DND-41 (cell line): ENCODE measurements around the gene GPC5.

Source experiments
- EZH2 ChIP-seq: IDR thresholded peaks from 3 replicates; pipeline ENCODE4 v1.6.1; 2012; ENCODE audit warnings: borderline replicate concordance, low read depth, mild to moderate bottlenecking, moderate library complexity, low read length, inconsistent platforms; ENCODE audit not compliant: severe bottlenecking
- TF ChIP-seq, protein P1 (sequence below): IDR thresholded peaks from 2 replicates; pipeline ENCODE4 v1.5.1; 2012; ENCODE audit warnings: borderline replicate concordance, low read length, moderate library complexity, mild to moderate bottlenecking; ENCODE audit not compliant: poor library complexity, severe bottlenecking; ENCODE audit errors: extremely low read depth

DNA sequence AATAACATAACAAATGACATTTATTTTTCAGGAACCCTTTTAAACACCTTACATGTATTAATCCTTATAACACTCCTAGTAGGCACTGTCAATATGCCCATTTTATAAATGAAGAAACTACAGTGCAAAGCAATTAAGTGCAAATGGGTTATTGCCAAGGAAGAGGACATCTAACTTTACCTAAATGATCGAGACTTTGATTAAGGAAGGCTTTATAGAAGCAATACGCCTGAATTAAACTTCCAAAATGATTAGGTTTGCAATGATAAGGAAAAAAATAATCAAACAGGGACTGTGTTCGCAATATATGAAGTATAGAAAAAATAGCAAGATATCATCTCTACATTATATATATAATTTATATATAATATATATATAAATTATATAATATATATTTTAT is 1214.5 kb downstream of the GPC5 start:
- no peak for TF ChIP-seq EZH2
- TF ChIP-seq, protein P1, sequence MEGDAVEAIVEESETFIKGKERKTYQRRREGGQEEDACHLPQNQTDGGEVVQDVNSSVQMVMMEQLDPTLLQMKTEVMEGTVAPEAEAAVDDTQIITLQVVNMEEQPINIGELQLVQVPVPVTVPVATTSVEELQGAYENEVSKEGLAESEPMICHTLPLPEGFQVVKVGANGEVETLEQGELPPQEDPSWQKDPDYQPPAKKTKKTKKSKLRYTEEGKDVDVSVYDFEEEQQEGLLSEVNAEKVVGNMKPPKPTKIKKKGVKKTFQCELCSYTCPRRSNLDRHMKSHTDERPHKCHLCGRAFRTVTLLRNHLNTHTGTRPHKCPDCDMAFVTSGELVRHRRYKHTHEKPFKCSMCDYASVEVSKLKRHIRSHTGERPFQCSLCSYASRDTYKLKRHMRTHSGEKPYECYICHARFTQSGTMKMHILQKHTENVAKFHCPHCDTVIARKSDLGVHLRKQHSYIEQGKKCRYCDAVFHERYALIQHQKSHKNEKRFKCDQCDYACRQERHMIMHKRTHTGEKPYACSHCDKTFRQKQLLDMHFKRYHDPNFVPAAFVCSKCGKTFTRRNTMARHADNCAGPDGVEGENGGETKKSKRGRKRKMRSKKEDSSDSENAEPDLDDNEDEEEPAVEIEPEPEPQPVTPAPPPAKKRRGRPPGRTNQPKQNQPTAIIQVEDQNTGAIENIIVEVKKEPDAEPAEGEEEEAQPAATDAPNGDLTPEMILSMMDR = no peak
